GM04504 (cell line): ENCODE measurements around the gene SLC9A9.

ENCODE experiments used
- DNase-seq: peaks from one replicate; pipeline ENCODE4 v3.0.0-alpha.2; 2012; ENCODE audit warnings: low read depth

SLC9A9 gene

DNA sequence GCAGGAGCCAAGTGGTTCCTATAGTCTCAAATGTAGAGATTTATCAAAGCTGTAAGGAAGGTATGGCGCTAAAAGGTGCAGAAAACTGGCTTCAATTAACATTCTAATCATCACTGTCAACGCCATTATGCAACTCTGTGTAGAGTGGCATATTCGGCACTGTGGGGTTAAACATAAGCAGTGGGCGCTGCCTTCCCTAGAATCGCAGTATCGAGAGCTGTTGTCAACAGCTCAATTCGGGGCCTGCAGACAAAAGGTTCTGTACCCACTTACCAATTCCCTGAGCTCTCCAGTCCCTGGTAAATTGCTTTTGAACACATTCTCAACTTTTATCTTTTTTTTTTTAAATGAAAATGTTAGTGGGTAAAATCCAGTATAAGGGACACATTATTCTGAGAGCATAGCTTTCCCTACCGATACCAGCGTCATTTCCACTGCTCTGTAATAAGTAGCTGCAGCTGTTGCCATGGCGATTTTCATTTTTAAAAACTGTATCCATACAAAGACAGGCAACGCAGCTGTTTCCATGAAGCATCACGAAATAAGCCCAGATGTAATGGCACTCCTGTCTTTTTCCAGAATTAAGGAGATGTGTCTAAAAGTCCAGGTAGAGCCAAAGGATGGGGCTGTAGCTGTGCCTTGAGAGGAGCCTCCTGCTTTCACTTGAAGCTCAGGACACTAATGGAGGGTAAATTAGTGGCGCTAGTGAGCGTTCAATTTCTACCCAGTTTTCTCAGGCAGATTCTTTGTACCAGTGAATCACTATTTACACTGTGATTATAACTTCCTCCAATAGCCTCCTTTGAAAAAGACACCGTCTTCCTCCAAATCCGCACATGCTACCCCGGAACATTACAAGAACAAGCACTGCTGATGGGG is 250.3 kb downstream of the SLC9A9 start:
- no peak for DNase-seq

DNA sequence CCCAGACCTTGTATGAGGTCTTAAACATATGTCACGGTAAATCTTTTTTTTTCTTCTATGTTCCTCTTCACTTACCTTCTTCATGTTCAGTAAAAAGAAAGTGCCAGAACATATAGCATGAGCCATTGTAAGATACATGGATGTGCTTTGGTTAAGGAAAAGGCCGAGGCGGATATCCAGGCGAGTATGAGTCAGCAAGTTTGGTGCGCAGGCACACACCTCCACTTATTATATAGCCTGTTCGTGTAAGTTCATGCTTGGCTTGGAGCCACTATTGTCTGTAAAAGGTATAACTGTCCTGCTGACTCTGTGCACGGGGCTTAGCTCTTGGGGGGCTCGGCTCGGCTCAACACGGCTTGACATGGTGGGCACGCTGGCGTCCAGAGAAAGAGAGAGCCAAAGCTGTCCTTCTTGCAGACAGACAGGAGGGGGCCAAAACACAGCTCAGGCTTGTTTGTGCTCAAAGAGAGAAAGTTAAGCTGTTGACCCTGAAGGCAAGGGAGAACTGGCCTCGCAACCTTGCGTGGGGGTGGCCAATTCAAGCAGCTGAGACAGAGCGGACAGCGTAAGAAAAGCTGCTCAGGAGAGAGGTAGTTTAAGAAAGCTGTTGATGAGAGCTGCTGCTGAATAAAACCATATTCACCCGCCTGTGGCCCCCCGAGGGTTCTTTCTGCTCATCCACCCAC is 251.2 kb downstream of the SLC9A9 start:
- no peak for DNase-seq

DNA sequence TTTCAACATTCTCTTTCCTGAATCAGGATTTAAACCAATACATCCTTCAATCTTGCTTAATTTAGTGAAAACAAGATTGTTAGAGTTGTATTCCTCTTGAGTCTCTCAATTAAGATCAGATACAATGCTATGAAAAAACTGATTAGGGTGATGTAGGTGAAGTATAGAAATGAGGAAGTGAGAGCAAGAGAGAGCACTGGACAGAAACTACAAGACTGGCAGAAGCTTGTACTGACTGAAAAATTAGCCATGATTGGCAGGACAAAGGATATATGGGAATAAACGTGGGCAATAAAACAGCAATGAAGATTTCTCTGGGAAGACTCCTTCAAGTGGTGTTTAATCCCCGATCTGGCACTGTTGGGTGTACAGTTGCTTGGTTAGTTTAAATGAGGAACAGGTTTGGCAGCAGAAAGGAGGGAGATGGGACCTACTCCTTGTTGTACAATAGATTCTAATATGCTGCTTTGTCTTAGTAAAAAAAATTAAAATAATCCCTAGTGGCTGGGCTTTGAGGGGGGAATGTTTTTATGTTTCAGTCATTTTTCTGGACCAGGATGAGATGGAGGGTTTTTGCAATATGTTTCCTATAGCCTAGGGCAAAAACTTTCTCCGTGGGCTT is 252.7 kb downstream of the SLC9A9 start:
- no peak for DNase-seq

DNA sequence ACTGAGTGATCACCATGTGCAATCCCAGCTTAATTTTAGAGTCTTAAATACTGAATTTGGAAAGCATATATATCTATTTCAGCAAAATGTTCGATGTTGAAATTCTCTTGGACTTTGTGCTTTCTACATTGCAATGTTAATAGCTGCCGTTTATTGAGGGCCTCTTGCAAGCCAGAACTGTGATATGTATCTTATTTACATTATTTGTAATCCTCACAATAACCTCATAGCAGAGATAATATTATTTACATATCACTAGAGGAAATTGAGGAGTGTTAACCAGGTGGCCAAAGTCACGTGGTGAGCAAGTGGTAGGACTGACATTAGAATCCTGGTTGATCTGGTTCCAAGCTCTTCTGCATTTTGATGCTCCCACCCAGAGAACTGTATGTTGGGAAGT is 254.1 kb downstream of the SLC9A9 start:
- no peak for DNase-seq

DNA sequence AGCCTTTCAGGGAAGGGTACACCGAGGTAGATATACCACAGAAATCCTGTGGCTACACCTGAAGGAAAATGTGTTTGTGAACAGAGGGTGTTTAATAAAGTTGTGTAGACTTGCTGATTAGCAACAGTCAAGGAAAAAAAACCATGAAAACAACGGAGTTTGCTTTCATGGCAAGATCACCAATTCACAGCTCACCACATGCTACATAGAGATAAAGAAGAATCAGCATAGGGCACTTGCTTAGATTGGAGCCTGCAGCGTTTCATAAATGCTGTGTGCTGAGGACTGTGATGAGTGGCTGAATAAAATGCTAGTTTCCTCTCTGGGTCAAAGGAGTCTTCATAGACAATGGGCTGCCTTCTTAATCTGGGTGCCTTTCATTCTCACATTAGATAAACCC is 257.6 kb downstream of the SLC9A9 start:
- no peak for DNase-seq

DNA sequence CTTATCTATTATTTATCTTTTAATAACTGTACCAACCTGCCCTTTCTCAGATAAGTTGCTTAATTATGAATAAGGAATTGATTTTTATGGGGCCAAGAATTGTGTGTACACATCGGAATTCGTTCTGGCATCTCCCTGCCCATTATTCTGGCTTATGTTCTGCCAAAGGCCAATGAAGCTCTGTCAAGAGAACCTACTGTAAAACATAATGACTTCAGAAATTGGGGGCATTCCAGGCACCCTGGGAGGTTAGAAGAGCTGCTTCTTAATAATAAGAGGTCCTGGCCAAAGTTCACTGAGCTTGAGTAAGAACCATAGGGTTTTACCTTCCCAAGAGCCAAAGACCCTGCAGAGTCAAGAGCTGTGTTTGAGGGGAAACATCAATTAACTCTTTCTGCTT is 261.7 kb downstream of the SLC9A9 start:
- DNase-seq: peak; percentile 38

DNA sequence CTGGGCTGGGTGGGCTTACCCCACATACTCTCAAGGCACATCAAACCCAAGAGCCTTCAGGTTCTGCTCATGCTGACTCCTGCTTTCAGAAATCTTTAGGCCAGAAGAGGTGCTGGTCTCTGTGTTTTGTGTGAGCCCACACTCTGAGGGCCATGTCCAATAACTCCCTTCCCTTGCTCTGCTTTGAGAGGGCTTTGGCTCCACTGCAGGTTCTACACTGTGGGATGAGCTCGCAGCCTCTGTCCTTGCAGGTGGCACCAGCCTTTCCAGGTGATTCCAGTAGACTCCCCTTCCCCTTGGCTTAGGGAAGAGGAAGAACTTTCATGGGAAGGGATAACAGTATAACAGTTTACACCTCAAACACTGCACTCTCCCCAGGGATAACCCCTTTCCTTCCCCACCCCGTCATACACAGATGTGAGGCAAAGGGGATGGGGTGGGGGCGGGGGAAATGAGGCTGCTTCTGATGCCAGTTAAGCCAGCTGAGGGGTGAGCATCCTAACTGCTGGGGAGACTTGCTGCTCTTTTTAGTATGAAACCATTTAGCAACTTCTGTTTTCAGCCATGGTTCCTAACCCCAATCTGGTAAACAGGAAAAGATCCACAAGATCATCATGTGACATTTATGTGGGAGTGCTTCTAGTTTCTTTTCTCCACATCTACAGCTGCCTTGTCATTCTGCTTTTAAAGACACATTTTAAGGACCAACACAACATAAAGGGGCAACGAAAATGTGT is 262.4 kb downstream of the SLC9A9 start:
- DNase-seq: no peak

DNA sequence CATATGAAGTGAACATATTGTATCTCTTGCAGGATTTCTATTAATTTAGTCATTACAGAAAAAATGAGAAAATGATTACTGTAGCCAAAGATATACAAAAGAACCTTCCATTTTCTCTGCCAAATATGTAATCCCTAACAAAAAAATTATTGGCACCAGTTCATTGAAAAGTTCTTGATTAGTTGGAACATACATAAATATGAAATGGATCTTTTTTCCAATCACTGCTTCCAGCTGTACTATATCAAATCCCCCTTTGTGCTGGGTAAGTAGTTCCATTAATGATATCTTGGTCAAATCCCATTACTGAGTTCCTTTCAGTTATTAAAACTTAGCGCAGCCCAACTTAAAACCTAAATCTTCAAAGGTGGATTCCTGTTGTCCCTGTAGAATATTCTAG is 263.8 kb downstream of the SLC9A9 start:
- DNase-seq: no peak

DNA sequence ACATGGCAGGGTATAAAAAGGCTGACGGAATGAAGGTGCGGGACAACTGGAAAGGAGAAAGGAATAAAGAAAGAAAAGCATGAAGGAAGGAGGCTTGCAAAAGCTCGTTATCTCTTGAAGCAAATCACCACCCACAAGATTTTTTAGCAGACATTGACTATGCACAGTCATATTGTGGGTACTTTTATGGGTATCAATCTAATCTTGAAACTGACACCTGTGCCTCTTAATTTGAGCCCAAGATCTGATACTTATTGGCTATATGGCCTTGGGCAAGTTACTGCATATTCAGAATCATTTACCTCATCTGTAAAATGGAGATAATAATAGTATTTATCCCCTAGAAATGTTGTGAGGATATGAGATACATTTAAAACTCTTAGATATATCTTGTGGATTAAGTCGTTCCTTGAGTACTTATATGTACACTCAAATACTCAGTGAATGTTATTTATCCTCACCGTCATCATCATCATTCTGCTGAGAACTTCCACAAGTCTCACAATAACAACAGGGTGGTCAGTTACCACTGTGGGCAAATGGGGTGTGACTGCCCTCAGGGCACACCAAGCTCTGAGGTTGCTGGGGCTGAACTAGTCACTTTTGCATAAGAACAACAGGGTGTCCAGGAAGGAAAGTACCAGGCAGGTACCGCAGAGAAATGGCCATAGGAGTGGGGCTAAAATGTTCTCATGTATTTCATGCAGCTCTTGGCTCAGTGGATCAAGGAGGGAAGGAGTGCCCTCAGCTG is 266.1 kb downstream of the SLC9A9 start:
- no peak for DNase-seq

DNA sequence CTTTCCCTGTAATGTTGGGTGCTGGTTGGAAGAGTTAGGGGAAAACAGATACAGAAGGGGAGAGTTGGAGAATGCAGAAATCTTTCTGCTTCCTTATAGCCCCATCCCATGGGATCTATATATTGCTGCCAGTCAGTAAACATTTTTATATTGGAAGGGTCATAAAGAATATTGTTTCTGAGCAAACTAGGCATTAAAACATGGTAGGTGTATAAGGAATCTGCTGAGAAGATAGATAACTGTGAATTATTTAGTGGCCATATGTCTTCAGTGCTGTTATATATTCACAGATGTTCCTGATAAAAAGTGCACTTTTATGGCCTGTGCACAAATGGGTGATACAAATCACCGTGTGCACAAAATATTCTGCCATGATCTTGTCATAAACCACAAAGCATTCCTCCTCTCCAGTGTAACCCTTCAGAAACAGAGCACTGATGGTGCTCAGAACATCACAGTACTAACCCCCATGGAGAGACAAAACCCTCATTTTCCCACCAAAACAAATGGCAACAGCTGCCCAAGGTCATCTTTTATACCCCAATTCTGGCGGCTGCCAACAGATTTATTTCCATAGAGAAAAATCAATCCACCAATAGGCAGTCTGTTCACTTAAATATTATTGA is 269.3 kb downstream of the SLC9A9 start:
- DNase-seq: no peak

DNA sequence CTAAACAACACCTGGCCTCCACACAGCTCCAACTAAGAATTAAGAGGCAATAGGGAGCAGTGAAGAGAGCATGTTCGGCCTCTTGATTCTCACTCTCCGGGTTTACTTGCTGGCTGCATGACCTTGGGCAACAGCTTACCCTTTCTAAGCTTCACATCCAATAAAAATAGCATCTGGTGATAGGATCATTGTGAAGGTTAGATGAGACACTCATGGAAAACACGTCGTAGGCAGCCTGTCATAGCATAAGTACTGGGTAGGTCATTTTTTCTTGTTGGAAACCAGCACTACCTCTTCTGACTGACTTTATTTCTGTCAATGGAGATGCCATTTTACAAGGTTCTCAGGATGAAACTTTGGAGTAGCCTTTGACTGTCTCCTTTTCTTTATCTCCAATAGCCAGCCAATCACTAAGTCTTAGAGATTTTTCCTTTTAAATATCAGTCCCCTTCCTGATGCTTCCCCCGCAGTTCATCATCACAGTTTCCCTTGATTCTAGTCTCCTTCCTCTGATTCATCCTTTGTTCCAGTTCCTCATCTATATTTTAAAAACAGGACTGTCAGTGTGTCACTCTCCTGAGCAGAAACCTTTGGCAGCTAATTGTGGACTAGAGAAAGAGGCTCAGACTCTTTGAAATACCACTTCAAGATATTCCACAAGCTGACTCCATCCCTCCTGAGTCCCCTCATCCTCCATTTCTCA is 271.5 kb downstream of the SLC9A9 start:
- no peak for DNase-seq

DNA sequence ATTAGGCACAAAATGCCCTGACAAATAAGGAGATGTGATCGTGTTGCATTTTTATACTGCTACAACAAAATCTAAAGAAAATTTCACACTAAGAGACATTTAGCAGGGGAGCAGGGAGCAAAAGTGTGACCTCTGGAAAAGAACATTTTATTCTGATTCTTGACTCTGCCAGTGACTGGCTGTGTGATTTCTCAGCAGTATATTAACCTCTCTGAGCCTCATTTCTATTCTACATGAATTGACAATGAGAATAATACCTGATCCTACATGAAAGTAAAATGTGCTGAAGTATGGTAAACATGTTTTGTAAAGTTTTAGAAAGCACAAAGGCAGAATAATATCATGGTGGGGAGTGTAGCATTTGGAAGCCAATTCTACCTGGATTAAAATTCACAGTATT is 273.3 kb downstream of the SLC9A9 start:
- no peak for DNase-seq

DNA sequence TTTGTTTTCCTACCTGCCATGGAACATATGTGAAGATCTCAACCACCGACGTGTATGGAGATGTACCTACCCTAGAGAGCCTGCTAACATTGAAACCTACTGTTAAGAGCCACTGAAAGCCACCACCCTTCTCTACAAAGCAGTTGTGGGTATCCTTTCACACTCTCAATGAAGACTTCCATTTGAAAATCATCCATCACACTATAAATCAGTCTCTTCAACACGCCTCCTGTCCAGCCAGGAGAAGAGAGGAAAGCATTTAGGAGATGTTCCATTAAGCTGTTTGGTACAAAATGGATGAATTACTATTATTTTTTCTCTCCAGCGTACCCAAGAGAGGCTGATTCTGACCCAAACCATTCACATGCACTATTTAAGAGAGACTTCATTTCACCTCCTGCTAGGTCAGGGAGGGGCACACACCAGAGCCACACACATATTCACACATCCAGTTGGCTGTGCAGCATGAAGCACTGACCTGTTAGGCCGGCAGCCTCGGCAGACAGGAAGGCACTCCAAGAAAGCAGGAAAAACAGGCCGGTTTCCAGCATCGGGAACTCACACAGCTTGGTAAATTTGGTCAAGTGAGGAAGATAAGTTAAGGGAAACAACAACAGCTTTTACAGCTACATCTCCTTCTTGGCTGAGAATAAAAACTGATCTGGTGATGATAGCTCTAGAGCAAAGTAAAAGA is 274.5 kb downstream of the SLC9A9 start:
- DNase-seq: no peak

DNA sequence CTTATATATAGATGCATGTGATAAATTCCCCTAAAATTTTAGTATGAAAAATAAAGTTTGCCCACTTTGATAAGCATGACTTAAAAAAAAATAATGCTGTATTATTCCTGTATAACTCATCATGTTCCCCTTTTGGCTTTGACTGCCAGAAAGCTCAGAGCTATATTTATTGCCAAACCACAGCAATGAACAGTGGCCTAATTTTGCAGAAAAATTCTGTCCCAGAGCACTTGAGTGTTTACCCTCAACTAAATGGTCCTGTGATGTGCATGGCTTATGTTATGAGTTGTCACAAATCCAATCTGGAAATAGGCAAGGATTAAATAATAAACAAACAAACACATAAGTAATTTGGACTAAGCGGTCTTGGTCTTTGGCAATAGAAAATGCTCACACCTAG is 276.7 kb downstream of the SLC9A9 start:
- no peak for DNase-seq

DNA sequence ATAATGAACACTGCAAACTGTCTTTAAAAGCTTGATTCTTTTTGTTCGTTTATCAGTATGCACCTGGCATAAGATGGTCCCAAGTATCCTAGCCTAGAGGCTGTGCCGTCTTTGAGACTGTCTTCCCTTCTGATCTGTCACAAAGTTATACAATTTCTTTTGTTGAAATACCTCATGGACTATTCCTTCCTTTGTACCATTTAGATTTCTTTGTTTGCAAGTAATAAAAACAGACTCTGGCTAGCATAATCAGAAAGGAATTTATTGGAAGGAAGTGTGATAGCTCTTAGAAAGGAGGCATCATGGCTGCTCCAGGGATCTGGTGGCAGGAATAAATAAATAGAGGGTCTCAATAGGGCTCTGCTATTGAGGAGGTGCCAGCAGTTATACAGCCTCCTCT is 280.4 kb downstream of the SLC9A9 start:
- DNase-seq: no peak

DNA sequence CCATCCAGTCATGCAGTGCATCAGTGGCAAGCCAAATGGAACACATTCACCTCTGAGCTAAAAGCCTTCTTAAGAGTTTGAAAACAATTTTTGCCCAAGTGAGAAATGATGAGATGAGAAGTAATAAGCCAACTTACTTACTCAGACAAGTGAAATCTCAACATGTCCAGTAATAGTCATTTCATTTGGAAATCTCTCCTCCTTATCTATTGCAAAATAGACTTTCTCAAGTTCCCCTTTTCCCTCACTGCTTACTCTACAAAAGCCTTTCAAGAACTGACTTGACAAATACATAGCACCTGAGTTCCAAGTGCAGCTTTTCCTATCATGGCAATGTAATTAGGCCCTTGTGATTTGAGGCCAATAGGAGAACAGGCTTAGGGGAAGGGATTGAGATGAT is 282.3 kb downstream of the SLC9A9 start:
- DNase-seq: no peak

DNA sequence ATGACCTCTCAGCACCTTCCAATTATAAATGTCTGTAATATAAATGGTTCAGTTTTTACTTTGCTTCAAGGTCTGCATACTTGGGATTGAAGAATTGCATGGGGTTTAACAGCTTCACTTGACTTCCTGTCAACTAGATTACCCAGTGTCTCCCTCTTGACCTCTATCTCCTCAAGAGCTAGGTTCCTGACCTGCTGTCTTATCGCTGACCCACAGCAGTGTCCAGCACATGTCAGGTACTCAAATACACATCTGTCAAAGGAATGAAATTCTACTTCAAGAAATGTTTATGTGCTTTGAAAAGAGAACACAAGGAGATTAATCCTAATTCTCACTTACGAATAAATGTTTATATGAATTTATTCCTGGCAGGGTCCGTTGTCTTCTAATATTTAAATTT is 284.5 kb downstream of the SLC9A9 start:
- DNase-seq: no peak

DNA sequence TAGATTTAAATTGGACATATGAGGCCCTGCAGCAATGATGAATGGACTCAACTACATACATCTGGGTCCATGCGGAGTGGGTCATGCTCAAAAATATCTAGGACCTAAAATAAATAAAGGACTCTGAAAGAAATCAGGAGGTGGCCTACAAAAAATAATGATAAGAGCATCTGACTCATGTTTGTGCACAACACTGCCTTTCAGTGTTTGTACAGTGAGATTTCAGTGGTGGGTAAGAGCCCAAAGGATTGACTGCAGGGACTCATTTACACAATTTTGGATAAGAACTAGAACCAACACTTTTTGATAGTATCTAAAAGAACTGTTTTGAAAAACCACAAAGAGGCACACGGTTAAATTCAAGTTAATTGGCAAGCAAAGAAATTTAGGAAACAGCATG is 285.5 kb downstream of the SLC9A9 start:
- DNase-seq: no peak

DNA sequence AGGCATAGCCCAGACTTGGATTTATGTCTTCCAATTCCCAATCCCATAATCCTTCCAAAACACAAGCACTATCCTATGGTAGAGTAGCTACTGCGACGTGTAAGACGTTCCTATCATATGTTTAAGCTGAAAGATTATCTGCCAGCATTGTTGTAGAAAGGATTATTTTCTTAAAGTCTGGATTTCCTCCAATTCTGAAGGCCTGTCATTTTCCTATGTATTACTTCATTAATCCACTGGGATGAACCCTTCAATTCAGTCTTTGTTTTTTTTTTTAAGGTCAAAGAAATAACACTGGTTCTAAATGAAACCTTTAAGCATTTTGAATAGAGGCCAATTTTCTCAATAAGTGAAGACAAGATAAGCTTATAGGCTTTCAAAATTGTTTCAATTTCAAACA is 289.0 kb downstream of the SLC9A9 start:
- no peak for DNase-seq

DNA sequence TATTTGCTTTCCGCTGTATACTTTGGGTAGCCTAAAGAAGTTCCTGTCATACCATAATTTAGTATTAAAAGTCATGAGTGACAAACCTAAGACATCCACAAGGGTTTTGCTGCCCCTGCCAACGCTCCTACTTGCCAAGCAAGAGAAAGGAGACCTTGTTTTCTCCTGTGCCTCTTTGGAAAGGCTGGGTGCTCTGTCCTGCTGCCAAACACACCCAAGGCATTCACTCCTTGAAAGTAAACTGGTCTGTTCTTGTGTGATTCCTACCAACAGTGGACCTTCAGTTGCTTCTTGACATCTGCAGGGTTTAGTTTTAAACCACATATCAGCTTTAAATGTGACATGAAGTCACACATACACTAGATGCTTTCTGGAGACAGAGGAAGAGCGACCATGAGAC is 295.4 kb downstream of the SLC9A9 start:
- no peak for DNase-seq
